SK-N-SH treated with all-trans-retinoic acid at 6 μM for 48 hours (cell line): Measurements from ENCODE around the gene CITED1.
A peak's percentile ranks its signal among the peaks of the same experiment; 100 is the strongest.

Experiments
- ATAC-seq: fragments of 200-7000 bp; cut with Tn5 transposase; 3 replicates; pipeline ENCODE4 v1.9.1; 2020; ENCODE audit warnings: mild to moderate bottlenecking, moderate library complexity
- BACH2 ChIP-seq: fragments of 250-450 bp; sonication (Bioruptor Pico); IDR thresholded peaks from 2 replicates; pipeline ENCODE4 v1.9.0; 2021; ENCODE audit warnings: mild to moderate bottlenecking, borderline replicate concordance
- CSDC2 ChIP-seq: fragments of 250-450 bp; sonication (Bioruptor Pico); IDR thresholded peaks from 2 replicates; pipeline ENCODE4 v1.5.0; 2020; ENCODE audit warnings: mild to moderate bottlenecking, moderate library complexity
- ESRRG ChIP-seq: fragments of 250-450 bp; sonication (Bioruptor Pico); IDR thresholded peaks from 2 replicates; pipeline ENCODE4 v1.6.1; 2021; ENCODE audit warnings: mild to moderate bottlenecking
- GLIS3 ChIP-seq: fragments of 250-450 bp; sonication (Bioruptor Pico); IDR thresholded peaks from 2 replicates; pipeline ENCODE4 v1.5.0; 2020; ENCODE audit warnings: mild to moderate bottlenecking, moderate library complexity
- ISL1 ChIP-seq: fragments of 250-450 bp; sonication (Bioruptor Pico); IDR thresholded peaks from 2 replicates; pipeline ENCODE4 v2.1.2; 2022; ENCODE audit warnings: mild to moderate bottlenecking, moderate library complexity
- OSR1 ChIP-seq: fragments of 250-450 bp; sonication (Bioruptor Pico); IDR thresholded peaks from 2 replicates; pipeline ENCODE4 v1.8.0; 2022; ENCODE audit warnings: moderate library complexity, mild to moderate bottlenecking, inconsistent platforms
- PPARA ChIP-seq: fragments of 250-450 bp; sonication (Bioruptor Pico); IDR thresholded peaks from 2 replicates; pipeline ENCODE4 v1.5.0; 2020; ENCODE audit warnings: mild to moderate bottlenecking, borderline replicate concordance
- RARB ChIP-seq: fragments of 250-450 bp; sonication (Bioruptor Pico); IDR thresholded peaks from 2 replicates; pipeline ENCODE4 v1.8.0; 2021; ENCODE audit warnings: mild to moderate bottlenecking, moderate library complexity
- SNAI2 ChIP-seq: fragments of 250-450 bp; sonication (Bioruptor Pico); IDR thresholded peaks from 2 replicates; pipeline ENCODE4 v1.5.0; 2020; ENCODE audit warnings: mild to moderate bottlenecking, moderate library complexity
- TCF4 ChIP-seq: fragments of 250-450 bp; sonication (Bioruptor Pico); IDR thresholded peaks from 2 replicates; pipeline ENCODE4 v1.8.0; 2021; ENCODE audit warnings: mild to moderate bottlenecking, moderate library complexity, borderline replicate concordance
- TOX ChIP-seq: fragments of 250-450 bp; sonication (Bioruptor Pico); IDR thresholded peaks from 2 replicates; pipeline ENCODE4 v1.8.0; 2021; ENCODE audit warnings: mild to moderate bottlenecking, moderate library complexity, borderline replicate concordance
- ZC3H10 ChIP-seq: fragments of 250-450 bp; sonication (Bioruptor Pico); IDR thresholded peaks from 2 replicates; pipeline ENCODE4 v1.5.1; 2021; ENCODE audit warnings: mild to moderate bottlenecking, moderate library complexity
- ZFP3 ChIP-seq: fragments of 250-450 bp; sonication (Bioruptor Pico); IDR thresholded peaks from 2 replicates; pipeline ENCODE4 v1.5.0; 2020; ENCODE audit warnings: mild to moderate bottlenecking, moderate library complexity
- ZFP30 ChIP-seq: fragments of 450-650 bp; formaldehyde crosslinking; IDR thresholded peaks from 2 replicates; pipeline ENCODE4 v1.5.0; 2022; ENCODE audit warnings: mild to moderate bottlenecking, moderate library complexity
- ZNF565 ChIP-seq: fragments of 450-650 bp; formaldehyde crosslinking; conservative IDR thresholded peaks from 2 replicates; pipeline ENCODE4 v1.5.0; 2020; ENCODE audit warnings: low read depth, mild to moderate bottlenecking, moderate library complexity
- ZNF70 ChIP-seq: fragments of 450-650 bp; formaldehyde crosslinking; IDR thresholded peaks from 2 replicates; pipeline ENCODE4 v1.5.0; 2020; ENCODE audit warnings: mild to moderate bottlenecking, moderate library complexity
- ZNF8 ChIP-seq: fragments of 450-650 bp; formaldehyde crosslinking; IDR thresholded peaks from 2 replicates; pipeline ENCODE4 v1.5.0; 2020; ENCODE audit warnings: mild to moderate bottlenecking, moderate library complexity
- TF ChIP-seq, protein P1 (sequence below): fragments of 250-450 bp; sonication (Bioruptor Pico); IDR thresholded peaks from 2 replicates; pipeline ENCODE4 v1.5.0; 2020; ENCODE audit warnings: mild to moderate bottlenecking, moderate library complexity
- TF ChIP-seq, protein P2 (sequence below): fragments of 250-450 bp; sonication (Bioruptor Pico); IDR thresholded peaks from 2 replicates; pipeline ENCODE4 v1.5.1; 2020; ENCODE audit warnings: low read depth, mild to moderate bottlenecking, moderate library complexity
- TF ChIP-seq, protein P3 (sequence below): fragments of 250-450 bp; sonication (Bioruptor Pico); IDR thresholded peaks from 2 replicates; pipeline ENCODE4 v1.8.0; 2020; ENCODE audit warnings: mild to moderate bottlenecking, moderate library complexity, borderline replicate concordance
- TF ChIP-seq, protein P4 (sequence below): fragments of 250-450 bp; sonication (Bioruptor Pico); IDR thresholded peaks from 2 replicates; pipeline ENCODE4 v1.8.0; 2021; ENCODE audit warnings: low read depth, mild to moderate bottlenecking, moderate library complexity, borderline replicate concordance

Gene CITED1, protein sequence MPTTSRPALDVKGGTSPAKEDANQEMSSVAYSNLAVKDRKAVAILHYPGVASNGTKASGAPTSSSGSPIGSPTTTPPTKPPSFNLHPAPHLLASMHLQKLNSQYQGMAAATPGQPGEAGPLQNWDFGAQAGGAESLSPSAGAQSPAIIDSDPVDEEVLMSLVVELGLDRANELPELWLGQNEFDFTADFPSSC

DNA sequence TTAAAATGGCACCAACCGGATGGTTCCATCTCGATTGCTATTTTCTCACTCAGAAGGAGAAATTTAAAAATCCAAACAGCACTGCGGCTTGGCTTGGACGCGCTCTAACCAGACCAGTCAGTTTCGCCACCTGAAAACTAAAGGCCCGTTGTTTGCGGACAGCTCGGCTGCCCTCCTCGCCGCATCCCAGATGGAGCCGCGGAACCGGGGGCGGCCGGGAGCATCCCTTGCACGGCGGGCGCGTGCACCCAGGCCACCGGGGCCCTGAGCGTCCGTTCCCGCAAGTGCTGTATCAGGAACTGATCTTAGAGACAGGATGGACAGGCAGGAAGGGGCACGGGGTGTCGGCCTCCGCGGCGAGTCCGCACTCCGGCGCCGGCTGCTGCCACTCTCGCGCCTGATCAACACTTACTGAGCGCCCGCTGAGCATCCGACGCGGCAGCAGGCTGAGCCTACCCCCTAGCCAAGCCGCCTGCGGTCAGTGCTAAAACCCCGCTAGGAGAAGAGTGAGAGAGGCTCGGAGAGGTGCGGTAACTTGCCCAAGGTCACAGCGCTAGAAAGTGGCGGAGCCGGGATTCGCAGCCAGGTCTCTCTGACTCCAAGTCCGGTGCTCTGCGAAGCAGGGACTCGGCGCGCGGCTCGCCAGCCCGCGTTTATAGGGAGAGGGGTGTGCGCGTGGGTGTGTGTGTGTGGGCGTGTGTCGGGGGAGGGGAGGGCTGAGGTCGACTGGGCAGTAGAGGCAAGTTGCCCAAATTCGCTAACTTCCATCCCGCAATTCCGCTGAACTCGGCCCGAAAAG lies at the start of gene CITED1:
Gene CITED1, minus strand, starts transcription at position 629 of the 799 bp plus-strand sequence. CDS start 3,045 bp downstream, outside the sequence.
- TF ChIP-seq GLIS3 (CRISPR knock-in tag) (no peak), ZC3H10 (no peak), ZFP30 (CRISPR knock-in tag) (no peak), ZNF565 (CRISPR knock-in tag) (no peak), TCF4 (CRISPR knock-in tag) (no peak), ISL1 (CRISPR knock-in tag) (no peak)
- ATAC-seq: peak; percentile 24

DNA sequence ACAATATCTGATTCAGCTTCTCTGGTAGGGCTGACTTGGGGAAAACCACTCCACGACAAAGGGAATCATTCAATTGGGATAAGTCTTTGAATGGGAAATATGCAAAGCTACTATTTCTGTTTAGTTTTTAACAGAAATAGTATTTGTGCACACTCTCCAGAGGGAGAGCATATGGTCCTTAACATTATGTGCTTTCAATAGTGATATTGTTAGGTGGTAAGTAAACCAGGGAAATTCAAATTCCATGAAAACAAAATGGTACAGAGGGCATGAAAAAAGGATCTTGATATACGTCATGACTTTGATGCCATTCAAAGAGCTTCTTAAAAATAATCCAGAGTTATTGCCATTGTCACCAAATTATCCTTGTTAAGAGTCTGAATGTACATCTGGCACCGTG lies 47.1 kb upstream of the CITED1 start:
- no peak for ATAC-seq
- TF ChIP-seq RARB (CRISPR knock-in tag): no peak
- TF ChIP-seq ISL1 (CRISPR knock-in tag): no peak
- TF ChIP-seq OSR1 (CRISPR knock-in tag): no peak
- TF ChIP-seq ZNF565 (CRISPR knock-in tag): no peak
- TF ChIP-seq ZFP3: no peak
- TF ChIP-seq BACH2 (CRISPR knock-in tag): no peak
- TF ChIP-seq GLIS3 (CRISPR knock-in tag): no peak
- TF ChIP-seq, all 23 proteins: peak for 0

DNA sequence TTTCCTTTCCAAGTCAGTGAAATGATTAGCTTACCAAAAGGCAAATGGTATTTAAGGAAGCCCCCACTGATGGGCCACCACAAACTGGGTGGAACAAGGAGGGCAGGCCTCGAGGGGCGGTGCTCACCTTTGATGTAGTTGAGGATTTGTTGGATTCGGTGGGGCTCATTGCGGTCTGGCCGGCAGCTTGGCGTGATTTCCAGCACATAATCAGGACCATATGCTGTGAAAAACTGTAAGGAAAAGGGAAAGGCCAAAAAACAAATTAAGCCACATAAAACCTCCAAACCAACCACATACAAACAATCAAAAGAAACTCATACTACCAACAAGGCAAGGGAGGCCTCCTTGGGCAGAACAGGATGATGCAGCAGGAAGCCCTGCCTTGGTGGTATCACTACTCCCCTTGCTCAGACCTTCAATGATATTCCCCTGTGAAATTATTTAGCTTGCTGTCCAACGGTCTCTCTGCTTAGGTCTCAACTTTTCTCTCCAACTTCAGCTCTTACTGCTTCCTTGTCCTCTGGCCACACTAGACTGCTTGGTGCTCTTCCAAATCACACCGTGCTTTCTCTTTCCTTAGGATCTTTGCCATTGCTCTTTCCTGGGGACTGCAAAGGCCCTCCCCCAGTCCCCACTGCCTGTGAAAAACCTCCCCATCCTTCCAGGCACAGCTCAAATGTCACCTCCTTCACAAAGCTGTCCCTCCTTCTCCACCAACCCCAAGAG lies 46.1 kb upstream of the CITED1 start:
- ATAC-seq: no peak; the same call in 2 of the 3 replicates
- TF ChIP-seq GLIS3 (CRISPR knock-in tag): no peak
- TF ChIP-seq, protein P1, sequence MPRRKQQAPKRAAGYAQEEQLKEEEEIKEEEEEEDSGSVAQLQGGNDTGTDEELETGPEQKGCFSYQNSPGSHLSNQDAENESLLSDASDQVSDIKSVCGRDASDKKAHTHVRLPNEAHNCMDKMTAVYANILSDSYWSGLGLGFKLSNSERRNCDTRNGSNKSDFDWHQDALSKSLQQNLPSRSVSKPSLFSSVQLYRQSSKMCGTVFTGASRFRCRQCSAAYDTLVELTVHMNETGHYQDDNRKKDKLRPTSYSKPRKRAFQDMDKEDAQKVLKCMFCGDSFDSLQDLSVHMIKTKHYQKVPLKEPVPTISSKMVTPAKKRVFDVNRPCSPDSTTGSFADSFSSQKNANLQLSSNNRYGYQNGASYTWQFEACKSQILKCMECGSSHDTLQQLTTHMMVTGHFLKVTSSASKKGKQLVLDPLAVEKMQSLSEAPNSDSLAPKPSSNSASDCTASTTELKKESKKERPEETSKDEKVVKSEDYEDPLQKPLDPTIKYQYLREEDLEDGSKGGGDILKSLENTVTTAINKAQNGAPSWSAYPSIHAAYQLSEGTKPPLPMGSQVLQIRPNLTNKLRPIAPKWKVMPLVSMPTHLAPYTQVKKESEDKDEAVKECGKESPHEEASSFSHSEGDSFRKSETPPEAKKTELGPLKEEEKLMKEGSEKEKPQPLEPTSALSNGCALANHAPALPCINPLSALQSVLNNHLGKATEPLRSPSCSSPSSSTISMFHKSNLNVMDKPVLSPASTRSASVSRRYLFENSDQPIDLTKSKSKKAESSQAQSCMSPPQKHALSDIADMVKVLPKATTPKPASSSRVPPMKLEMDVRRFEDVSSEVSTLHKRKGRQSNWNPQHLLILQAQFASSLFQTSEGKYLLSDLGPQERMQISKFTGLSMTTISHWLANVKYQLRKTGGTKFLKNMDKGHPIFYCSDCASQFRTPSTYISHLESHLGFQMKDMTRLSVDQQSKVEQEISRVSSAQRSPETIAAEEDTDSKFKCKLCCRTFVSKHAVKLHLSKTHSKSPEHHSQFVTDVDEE: no peak
- no peak for TF ChIP-seq TCF4 (CRISPR knock-in tag)
- TF ChIP-seq, protein P2, sequence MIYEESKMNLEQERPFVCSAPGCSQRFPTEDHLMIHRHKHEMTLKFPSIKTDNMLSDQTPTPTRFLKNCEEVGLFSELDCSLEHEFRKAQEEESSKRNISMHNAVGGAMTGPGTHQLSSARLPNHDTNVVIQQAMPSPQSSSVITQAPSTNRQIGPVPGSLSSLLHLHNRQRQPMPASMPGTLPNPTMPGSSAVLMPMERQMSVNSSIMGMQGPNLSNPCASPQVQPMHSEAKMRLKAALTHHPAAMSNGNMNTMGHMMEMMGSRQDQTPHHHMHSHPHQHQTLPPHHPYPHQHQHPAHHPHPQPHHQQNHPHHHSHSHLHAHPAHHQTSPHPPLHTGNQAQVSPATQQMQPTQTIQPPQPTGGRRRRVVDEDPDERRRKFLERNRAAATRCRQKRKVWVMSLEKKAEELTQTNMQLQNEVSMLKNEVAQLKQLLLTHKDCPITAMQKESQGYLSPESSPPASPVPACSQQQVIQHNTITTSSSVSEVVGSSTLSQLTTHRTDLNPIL (CRISPR knock-in tag): no peak
- TF ChIP-seq, protein P3, sequence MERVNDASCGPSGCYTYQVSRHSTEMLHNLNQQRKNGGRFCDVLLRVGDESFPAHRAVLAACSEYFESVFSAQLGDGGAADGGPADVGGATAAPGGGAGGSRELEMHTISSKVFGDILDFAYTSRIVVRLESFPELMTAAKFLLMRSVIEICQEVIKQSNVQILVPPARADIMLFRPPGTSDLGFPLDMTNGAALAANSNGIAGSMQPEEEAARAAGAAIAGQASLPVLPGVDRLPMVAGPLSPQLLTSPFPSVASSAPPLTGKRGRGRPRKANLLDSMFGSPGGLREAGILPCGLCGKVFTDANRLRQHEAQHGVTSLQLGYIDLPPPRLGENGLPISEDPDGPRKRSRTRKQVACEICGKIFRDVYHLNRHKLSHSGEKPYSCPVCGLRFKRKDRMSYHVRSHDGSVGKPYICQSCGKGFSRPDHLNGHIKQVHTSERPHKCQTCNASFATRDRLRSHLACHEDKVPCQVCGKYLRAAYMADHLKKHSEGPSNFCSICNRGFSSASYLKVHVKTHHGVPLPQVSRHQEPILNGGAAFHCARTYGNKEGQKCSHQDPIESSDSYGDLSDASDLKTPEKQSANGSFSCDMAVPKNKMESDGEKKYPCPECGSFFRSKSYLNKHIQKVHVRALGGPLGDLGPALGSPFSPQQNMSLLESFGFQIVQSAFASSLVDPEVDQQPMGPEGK (CRISPR knock-in tag): no peak
- no peak for TF ChIP-seq ZNF8 (CRISPR knock-in tag)
- no peak for TF ChIP-seq ZC3H10
- TF ChIP-seq OSR1 (CRISPR knock-in tag): no peak
- no peak for TF ChIP-seq ZFP30 (CRISPR knock-in tag)
- no peak for TF ChIP-seq TOX (CRISPR knock-in tag)
- no peak for TF ChIP-seq ZNF70
- TF ChIP-seq ISL1 (CRISPR knock-in tag): no peak
- no peak for TF ChIP-seq PPARA (CRISPR knock-in tag)
- no peak for TF ChIP-seq RARB (CRISPR knock-in tag)
- TF ChIP-seq ESRRG (CRISPR knock-in tag): no peak
- TF ChIP-seq, protein P4, sequence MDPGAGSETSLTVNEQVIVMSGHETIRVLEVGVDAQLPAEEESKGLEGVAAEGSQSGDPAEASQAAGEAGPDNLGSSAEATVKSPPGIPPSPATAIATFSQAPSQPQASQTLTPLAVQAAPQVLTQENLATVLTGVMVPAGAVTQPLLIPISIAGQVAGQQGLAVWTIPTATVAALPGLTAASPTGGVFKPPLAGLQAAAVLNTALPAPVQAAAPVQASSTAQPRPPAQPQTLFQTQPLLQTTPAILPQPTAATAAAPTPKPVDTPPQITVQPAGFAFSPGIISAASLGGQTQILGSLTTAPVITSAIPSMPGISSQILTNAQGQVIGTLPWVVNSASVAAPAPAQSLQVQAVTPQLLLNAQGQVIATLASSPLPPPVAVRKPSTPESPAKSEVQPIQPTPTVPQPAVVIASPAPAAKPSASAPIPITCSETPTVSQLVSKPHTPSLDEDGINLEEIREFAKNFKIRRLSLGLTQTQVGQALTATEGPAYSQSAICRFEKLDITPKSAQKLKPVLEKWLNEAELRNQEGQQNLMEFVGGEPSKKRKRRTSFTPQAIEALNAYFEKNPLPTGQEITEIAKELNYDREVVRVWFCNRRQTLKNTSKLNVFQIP (CRISPR knock-in tag): no peak
- no peak for TF ChIP-seq SNAI2
- TF ChIP-seq CSDC2: no peak
- no peak for TF ChIP-seq ZNF565 (CRISPR knock-in tag)
